Inferior parietal cortex (tissue), 1 donor: ENCODE results near the gene CFAP70.
A peak's percentile ranks its signal among the peaks of the same experiment; 100 is the strongest.
"Not testable (repeated sequence)": the region's sequence is repeated elsewhere in the genome, so short reads cannot be mapped to it uniquely, and the experiment has no call there.

Experiments used
- DNase-seq: peaks from one replicate; pipeline ENCODE4 v3.0.0-alpha.2; 2016; ENCODE audit errors: extremely low spot score

Gene CFAP70

DNA sequence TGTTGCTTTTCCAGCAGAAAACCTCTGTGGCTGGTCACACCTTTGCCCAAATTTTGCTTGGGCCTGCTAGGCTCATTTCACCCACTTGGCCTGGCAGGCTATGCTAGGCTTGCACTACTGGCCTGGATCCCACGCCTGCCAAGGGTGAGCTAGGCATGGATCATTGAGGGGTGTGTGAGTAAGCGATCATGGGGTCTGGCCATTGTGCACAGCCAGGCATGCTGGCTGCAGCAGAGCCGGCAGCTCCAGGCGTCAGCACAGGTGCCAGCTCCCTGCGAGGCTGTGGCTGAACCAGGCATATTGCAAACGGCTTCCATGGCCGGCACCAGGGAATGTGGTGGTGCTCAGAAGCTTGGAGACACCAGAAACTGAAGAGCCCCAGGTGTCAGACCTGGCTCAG, 19.2 kb downstream of the CFAP70 start:
- DNase-seq = no peak

DNA sequence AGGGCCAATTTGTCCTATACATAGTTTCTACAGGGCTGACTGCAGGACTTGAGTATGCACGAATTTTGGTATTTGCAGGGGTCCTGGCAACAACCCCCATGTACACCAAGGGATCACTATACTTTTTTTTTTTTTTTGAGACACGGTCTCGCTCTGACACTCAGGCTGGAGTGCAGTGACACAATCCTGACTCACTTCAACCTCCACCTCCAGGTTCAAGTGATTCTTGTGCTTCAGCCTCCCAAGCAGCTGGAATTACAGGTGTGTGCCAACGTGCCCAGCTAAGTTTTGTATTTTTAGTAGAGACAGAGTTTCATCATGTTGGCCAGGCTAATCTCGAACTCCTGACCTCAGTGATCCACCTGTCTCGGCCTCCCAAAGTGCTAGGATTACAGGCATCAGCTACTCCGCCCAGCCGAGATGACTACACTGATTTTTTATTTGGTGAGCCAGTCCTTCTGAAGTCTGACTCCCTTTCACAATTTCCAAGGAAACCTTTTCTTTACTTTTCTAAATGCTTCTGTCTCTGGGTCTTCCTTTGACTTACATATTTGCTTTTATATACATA, 19.8 kb downstream of the CFAP70 start:
- no peak for DNase-seq

- DNase-seq = no peak
Observed at GRCh38 chr10:73333202-73333601, 25.5 kb downstream of the CFAP70 start.

DNA sequence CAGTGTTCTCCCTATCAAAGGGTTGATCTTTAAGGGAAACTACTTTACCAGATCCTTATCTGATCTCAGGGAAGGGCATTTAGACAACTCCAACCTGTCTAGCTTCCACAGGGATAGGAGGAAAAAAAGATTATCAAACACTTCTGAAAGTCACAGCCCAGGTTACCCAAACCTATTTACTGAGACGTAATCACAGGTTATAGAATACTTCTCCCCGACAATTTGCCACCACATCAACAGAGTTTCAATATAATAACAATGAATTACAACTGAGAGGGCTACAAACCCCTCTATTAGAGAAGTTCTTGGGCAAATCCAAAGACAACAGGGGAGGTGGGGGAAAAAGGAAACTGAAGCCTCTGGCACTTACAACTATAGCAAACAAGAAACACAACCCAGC, 26.3 kb downstream of the CFAP70 start:
- DNase-seq = no peak

DNA sequence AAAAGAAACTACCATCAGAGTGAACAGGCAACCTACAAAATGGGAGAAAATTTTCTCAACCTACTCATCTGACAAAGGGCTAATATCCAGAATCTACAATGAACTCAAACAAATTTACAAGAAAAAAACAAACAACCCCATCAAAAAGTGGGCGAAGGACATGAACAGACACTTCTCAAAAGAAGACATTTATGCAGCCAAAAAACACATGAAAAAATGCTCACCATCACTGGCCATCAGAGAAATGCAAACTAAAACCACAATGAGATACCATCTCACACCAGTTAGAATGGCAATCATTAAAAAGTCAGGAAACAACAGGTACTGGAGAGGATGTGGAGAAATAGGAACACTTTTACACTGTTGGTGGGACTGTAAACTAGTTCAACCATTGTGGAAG, 30.1 kb downstream of the CFAP70 start:
- DNase-seq = not testable (repeated sequence)

GRCh38 chr10:73325290-73325689, 33.4 kb downstream of the CFAP70 start:
- not testable (repeated sequence) for DNase-seq

DNA sequence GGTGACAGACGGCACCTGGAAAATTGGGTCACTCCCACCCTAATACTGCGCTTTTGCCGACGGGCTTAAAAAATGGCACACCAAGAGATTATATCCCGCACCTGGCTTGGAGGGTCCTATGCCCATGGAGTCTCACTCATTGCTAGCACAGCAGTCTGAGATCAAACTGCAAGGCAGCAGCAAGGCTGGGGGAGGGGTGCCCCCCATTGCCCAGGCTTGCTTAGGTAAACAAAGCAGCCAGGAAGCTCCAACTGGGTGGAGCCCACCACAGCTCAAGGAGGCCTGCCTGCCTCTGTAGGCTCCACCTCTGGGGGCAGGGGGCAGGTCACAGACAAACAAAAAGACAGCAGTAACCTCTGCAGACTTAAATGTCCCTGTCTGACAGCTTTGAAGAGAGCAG, 35.1 kb downstream of the CFAP70 start:
- not testable (repeated sequence) for DNase-seq

DNA sequence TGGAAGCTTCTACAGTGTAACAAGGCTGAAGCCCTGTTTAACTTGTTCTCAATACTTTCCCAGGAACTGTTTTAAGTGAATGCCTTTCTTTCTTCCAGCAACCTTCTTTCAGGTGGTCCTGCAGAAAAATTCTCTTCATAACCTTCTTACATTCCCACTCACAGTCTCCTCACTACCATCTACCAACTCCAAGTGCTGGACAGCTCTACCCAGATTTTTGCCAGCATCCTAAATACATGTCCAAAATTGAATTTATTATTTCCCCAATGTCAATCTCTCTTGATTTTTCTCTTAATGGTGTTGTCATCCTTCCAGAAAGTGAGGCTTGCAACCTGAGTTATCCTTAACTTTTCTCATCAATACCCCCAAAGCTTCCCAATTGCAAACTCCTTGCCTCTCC, 48.2 kb downstream of the CFAP70 start:
- no peak for DNase-seq

- DNase-seq = no peak
Observed at GRCh38 chr10:73307203-73307800, 51.4 kb downstream of the CFAP70 start.

- no peak for DNase-seq
Observed at GRCh38 chr10:73306171-73306708, 52.4 kb downstream of the CFAP70 start.

DNA sequence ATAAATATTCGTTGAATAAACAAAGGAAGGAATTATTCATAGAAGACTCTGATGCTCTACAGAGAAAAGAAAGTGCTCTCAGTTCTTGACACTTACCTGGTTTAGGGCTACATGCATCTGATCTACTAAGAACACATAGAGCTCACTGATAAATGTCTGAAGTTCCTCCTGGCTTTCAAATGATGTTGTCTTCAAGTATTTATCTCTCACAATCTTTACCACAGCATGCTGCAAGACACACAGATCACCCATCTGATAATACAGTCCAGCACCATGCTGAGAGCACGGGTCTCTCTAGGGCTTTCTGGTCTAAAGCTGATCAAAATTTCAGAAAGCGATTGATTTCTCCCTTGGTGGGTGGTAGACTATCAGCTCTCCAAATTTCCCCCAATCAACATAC, 61.7 kb downstream of the CFAP70 start:
- no peak for DNase-seq

GRCh38 chr10:73293461-73293860, 65.2 kb downstream of the CFAP70 start:
- DNase-seq = no peak

DNA sequence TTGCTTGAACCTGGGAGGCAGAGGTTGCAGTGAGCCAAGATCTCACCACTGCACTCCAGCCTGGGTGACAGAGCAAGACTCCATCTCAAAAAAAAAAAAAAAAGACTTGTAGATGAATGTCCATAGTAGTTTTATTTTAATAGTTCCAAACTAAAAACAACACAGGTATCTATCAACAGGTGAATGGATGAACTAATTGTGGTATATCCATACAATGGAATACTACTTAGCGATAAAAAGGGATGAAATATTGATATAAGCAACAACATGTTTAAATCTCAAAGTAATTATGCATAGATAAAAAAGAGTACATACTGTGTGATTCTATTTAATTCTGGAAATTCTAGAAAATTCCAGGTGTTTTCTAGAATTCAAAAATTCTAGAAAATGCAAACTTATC, 68.7 kb downstream of the CFAP70 start:
- no peak for DNase-seq

DNA sequence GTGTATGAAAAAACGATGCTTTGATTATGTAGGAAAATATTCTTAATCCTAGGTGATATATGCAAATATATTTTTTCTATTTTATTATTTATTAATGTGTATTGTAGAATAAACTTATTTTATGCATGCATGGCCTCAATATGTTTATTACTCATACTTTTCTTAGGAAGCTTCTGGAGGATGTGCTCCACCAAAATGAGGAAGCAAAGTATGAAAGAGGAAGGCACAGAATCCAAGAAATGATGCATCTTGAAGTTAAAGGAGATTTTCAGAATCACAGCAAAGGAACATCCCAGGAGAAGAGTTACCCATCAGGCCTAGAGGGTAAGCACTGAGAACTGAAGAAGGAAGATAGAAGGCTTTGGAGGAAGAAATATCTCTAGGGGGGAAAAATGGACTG, 71.2 kb downstream of the CFAP70 start:
- no peak for DNase-seq

DNA sequence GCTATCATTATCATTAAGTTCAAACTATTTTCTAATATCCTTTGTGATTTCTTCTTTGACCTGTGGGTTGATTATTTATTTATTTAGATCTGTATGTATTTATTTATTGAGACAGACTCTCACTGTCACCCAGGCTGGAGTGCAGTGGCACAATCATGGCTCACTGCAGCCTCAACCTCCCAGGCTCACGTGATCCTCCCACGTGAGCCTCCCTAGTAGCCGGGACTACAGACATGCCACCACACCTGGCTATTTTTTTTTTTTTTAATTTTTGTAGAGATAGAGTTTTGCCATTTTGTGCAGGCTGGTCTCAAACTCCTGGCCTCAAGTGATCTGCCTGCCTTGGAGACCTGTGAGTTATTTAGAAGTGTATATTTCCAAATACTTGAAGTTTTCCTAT, 77.6 kb downstream of the CFAP70 start:
- DNase-seq = no peak

GRCh38 chr10:73264423-73264822, 94.2 kb downstream of the CFAP70 start:
- DNase-seq = no peak

DNA sequence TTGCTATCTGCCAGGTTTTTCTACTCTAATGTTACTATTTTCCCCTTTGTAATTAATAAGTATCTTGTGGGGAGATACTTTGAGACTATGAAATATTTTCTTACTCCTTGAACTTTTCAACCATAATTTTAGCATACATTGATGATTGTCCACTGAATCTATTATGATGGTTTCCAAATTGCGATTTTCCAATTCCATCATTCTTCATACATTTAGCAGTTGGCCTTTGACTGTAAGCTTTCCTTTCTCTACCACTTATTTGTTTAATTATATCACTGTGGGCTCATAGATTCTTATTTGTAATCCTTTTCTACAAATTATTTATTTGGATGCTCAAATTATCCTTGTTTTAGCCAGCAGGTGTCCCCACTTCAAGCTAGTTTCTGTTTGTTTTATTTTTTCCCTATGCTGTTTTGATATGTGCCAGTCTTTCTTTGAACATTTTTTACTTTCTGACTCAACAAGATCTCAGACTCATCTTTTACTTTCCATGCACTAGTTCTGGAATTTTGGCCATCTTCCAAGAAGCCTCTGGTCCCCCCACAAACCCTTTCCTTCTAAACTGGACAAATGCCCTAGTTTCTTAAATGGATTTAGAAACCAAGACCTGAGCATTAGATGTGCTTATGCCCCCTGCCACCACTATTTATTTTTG, 94.8 kb downstream of the CFAP70 start:
- peak; percentile 32 for DNase-seq

DNA sequence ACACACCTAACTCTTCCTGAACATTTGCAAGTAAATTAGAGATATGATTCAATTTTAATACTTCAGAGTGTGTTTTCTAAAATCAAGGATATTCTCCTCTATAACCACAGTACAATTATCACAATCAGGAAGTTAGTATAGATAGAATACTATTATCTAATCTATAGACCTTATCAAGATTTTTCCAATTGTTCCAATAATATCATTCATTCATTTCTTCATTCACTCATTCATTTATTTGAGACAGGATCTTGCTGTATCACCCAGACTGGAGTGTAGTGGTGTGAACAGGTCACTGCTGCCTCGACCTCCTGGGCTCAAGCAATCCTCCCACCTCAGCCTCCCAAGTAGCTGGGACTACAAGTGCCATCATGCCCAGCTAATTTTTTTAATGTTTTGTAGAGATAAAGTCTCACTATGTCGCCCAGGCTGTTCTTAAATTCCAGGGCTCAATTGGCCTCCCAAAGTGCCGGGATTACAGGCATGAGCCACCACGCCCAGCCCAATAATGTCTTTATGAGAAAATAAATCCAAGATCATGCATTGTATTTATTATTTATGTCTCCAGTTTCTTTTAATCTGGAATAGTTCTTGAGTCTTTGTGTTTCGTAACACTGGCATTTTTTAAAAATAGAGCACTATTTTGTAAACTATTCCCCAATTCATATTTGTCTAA, 95.6 kb downstream of the CFAP70 start:
- DNase-seq = no peak

- no peak for DNase-seq
Observed at GRCh38 chr10:73262105-73262730, 96.4 kb downstream of the CFAP70 start.

DNA sequence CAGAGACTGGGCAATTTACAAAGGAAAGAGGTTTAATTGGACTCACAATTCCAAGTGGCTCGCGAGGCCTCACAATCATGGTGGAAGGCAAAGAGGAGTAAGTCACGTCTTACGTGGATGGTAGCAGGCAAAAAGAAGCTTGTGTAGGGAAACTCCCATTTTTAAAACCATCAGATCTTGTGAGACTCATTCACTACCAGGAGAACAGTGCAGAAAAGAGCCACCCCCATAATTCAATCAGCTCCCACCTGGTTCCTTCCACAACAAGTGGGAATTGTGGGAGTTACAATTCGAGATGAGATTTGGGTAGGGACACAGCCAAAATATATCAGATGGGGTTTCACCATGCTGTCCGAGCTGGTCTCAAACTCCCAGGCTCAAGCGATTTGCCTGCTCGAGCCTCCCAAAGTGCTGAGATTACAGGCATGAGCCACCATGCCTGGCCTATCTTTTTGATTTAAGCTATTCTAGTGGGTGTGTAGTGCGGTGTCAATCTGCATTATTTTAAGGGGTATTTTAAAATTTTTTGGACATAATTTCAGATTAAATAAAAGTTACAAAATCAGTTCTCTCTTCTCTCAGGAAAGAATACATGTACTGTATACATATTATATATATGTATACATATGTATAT, 97.2 kb downstream of the CFAP70 start:
- no peak for DNase-seq

DNA sequence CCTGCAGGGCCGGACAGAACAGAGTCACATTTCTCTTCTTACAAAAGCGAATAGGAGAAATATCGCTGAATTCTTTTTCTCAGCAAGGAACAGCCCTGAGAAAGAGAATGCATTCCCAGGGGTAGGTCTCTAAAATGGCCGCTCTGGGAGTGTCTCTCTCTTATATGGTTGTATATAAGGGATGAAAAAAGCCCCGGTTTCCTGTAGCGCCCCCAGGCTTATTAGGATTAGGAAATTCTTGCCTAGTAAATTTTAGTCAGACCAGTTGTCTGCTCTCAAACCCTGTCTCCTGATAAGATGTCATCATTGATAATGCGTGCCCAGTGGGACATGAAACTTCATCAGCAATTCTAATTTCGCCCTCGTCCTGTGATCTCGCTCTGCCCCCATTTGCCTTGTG, 100.1 kb downstream of the CFAP70 start:
- not testable (repeated sequence) for DNase-seq

DNA sequence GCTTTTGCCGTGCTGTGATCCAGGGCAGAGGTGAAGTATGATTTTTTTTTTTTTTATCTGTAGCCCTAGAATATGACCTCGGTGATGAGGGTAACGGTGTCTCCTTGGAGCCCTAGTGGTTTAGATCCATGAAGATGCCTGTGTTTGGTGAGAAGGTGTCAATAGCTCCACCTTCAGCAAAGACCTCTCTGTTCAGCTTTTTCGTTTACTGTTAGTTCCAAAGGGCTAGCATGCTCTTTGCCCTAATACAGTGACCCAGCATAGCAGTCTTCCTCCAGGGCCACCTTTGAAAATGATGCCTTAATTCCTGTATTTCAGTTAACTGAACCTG, 105.5 kb downstream of the CFAP70 start:
- no peak for DNase-seq
